ENCODE measurements around the gene TMC5. TPM values are rescaled to one million over a fixed set of nuclear protein-coding genes. Genes with fewer than 3 reads are reported as not detected.
A peak's percentile ranks its signal among the peaks of the same experiment; 100 is the strongest.

TMC5 gene
- total RNA-seq, 1 experiment from 2014 or later, result not detected

GRCh38 chr16:19505600-19506303 lies 88.1 kb downstream of the TMC5 start:
- DNase-seq (ENCODE audit: low read depth), result no peak

- no peak for DNase-seq (ENCODE audit: low read depth)
Observed at GRCh38 chr16:19506965-19507364, 89.3 kb downstream of the TMC5 start.

GRCh38 chr16:19507867-19508266 lies 90.2 kb downstream of the TMC5 start:
- no peak for DNase-seq (ENCODE audit: low read depth)

GRCh38 chr16:19512297-19512696 lies 94.6 kb downstream of the TMC5 start:
- DNase-seq (ENCODE audit: low read depth), result no peak

GRCh38 chr16:19513377-19514053 lies 95.8 kb downstream of the TMC5 start:
- no peak for DNase-seq (ENCODE audit: low read depth)

- DNase-seq (ENCODE audit: low read depth), result no peak
Observed at GRCh38 chr16:19515757-19516156, 98.1 kb downstream of the TMC5 start.

GRCh38 chr16:19517424-19518089 lies 99.9 kb downstream of the TMC5 start:
- peak; percentile 28 for DNase-seq (ENCODE audit: low read depth)

- no peak for DNase-seq (ENCODE audit: low read depth)
Observed at GRCh38 chr16:19518388-19518787, 100.7 kb downstream of the TMC5 start.

- DNase-seq (ENCODE audit: low read depth), result peak; percentile 58
Observed at GRCh38 chr16:19520861-19521331, 103.2 kb downstream of the TMC5 start.

- peak; percentile 88 for DNase-seq (ENCODE audit: low read depth)
Observed at GRCh38 chr16:19521471-19522396, 104.1 kb downstream of the TMC5 start, which contains the start of gene GDE1. Gene GDE1 (minus strand): TSS chr16:19522098. CDS start chr16:19521964, 134 bp downstream.

GRCh38 chr16:19522397-19522732 lies 104.7 kb downstream of the TMC5 start:
- DNase-seq (ENCODE audit: low read depth), result no peak

- no peak for DNase-seq (ENCODE audit: low read depth)
Observed at GRCh38 chr16:19522760-19523159, 105.1 kb downstream of the TMC5 start.

- no peak for DNase-seq (ENCODE audit: low read depth)
Observed at GRCh38 chr16:19523184-19523558, 105.5 kb downstream of the TMC5 start.

- peak; percentile 94 for DNase-seq (ENCODE audit: low read depth)
Observed at GRCh38 chr16:19523559-19524355, 106.1 kb downstream of the TMC5 start, which contains the start of gene CCP110. Gene CCP110 (plus strand): TSS chr16:19523942. CDS start chr16:19527882, 3,940 bp downstream.

- no peak for DNase-seq (ENCODE audit: low read depth)
Observed at GRCh38 chr16:19524356-19524615, 106.6 kb downstream of the TMC5 start.

GRCh38 chr16:19524616-19525384 lies 107.1 kb downstream of the TMC5 start:
- no peak for DNase-seq (ENCODE audit: low read depth)

GRCh38 chr16:19525385-19525723 lies 107.7 kb downstream of the TMC5 start:
- no peak for DNase-seq (ENCODE audit: low read depth)

- DNase-seq (ENCODE audit: low read depth), result no peak
Observed at GRCh38 chr16:19527161-19527560, 109.5 kb downstream of the TMC5 start.

- no peak for DNase-seq (ENCODE audit: low read depth)
Observed at GRCh38 chr16:19528666-19529065, 111.0 kb downstream of the TMC5 start.

GRCh38 chr16:19532601-19533000 lies 114.9 kb downstream of the TMC5 start:
- DNase-seq (ENCODE audit: low read depth), result no peak
